GM12864 (cell line): ENCODE measurements around the gene ALG12.

Source experiments
- DNase-seq: peaks from one replicate; pipeline ENCODE4 v3.0.0-alpha.2; 2011; ENCODE audit warnings: low read depth
- H3K4me3 ChIP-seq: 2 replicates; pipeline ENCODE4 v1.5.1; 2011; ENCODE audit warnings: mild to moderate bottlenecking, low read depth, low read length, control low read depth
- CTCF ChIP-seq: IDR thresholded peaks from 2 replicates; pipeline ENCODE4 v1.5.1; 2011; ENCODE audit warnings: low read depth, mild to moderate bottlenecking, moderate library complexity, low read length, control low read depth, inconsistent platforms; ENCODE audit errors: missing control alignments

The ALG12 gene

GRCh38 chr22:49906071-49906798, 12.0 kb downstream of the ALG12 start:
- H3K4me3 ChIP-seq: no peak overlapping the region
- no peak for TF ChIP-seq CTCF
- DNase-seq: no peak

GRCh38 chr22:49905465-49905864, 12.8 kb downstream of the ALG12 start:
- DNase-seq: no peak
- H3K4me3 ChIP-seq: no peak overlapping the region
- TF ChIP-seq CTCF: no peak

- DNase-seq: no peak
- H3K4me3 ChIP-seq: no peak overlapping the region
- TF ChIP-seq CTCF: no peak
These were observed 14.2 kb downstream of the ALG12 start for GRCh38 chr22:49904040-49904369.

GRCh38 chr22:49903322-49904039, 14.8 kb downstream of the ALG12 start:
- H3K4me3 ChIP-seq: no peak overlapping the region
- TF ChIP-seq CTCF: no peak
- DNase-seq: no peak

GRCh38 chr22:49901457-49901856, 16.8 kb downstream of the ALG12 start:
- no peak for TF ChIP-seq CTCF

GRCh38 chr22:49900441-49901230, 17.6 kb downstream of the ALG12 start:
- TF ChIP-seq CTCF: no peak
- DNase-seq: no peak
- no peak overlapping the region for H3K4me3 ChIP-seq

More at GRCh38 chr22:49901457-49901856, 16.8 kb downstream of the ALG12 start:
- H3K4me3 ChIP-seq: no peak overlapping the region
- no peak for DNase-seq
